EH (cell line): Measurements from ENCODE around the gene PRKG1.
A peak's percentile ranks its signal among the peaks of the same experiment; 100 is the strongest.
"Not testable (repeated sequence)": the region's sequence is repeated elsewhere in the genome, so short reads cannot be mapped to it uniquely, and the experiment has no call there.

Experiments
- DNase-seq: peaks from one replicate; pipeline ENCODE4 v3.0.0-alpha.2; 2015; ENCODE audit warnings: low read depth

Gene PRKG1

DNA sequence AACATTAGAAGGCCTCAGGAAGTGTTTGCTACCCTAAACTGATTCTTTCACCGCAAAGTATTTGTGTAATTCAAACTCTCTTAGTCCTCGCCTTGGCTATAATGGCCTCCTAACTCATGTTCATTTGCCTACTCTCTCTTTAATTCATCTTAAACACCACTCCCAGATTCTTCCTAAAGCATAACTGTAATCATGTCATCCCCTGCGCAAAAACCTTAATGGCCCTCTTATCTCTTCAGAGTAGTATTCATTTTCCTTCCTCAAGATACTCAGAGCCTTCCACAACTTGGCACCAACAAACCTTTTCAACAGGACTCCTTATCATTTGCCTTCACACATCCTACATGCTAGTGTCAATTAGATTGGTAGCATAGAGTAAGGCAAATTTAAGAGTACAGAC lies 582.2 kb downstream of the PRKG1 start:
- no peak for DNase-seq

DNA sequence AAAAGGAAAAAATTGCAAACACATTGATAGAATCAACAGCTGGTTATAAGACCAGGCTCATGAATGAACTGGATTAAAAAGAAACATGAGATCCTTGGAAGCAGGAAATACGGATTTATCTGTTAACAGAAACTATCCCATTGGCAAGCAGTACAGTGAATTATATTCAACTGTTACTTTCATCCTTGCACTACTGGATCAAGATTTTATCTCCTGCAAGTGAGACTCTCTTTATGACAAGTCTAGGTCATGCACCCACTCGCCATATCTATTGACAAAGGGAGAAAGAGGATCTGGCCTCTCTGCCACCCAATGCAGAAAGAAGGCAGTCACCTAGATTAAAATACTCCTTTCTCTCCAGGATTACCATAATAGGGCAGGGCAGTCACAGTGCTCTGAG lies 583.7 kb downstream of the PRKG1 start:
- no peak for DNase-seq

DNA sequence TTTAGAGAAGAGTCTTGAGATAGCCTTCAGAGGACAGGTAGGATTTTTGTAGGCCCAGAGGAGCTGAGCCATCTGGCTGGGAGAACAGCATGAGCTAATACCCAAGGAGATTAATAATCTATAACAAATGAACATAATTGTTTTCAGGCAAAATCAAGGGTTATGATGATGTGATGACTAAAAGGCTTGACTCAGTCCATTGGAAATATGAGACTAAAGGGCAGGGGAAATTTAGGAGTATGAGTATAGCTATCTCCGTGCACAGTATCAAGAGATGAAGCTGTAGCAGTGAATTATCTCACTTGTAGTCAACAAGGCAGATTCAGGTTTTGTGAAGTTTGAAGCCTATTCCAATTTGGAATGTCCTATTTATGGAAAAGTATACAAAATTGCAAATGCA lies 585.1 kb downstream of the PRKG1 start:
- DNase-seq = no peak

DNA sequence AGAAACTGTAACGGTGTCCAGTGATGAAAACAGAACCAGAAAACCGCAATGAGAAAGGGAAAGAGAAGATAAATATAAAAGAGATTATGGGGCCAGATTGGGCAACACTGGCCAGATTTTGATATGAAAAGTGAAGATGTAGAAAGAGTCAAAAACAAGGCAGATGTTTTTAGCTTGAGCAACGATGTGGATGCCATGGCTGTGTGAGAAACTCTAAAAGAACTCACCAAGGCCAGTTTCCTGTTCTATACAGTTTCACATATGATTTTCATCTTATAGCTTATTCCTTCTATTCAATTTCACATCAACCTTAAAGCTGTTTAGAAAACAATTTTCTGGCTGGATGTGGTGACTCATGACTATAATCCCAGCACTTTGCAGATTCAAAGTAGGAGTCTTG lies 588.8 kb downstream of the PRKG1 start:
- DNase-seq = no peak

DNA sequence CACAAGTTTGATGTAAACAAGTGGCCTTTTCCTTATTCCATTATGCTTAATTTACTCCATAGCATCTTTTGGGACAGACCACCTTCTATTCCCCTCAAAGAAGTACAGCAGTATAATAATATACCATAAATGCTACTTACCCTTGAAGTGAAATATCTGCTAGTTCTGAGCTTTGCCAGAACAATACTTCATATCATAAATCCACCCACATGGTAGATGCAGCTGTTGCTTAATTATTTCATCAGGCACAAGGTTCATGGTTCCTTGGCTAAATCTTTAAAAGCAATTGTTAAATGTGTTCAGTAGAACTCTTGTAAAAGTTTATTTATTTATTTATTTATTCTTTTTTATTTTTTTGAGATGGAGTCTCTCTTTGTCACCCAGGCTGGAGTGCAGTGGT lies 592.2 kb downstream of the PRKG1 start:
- DNase-seq = no peak

DNA sequence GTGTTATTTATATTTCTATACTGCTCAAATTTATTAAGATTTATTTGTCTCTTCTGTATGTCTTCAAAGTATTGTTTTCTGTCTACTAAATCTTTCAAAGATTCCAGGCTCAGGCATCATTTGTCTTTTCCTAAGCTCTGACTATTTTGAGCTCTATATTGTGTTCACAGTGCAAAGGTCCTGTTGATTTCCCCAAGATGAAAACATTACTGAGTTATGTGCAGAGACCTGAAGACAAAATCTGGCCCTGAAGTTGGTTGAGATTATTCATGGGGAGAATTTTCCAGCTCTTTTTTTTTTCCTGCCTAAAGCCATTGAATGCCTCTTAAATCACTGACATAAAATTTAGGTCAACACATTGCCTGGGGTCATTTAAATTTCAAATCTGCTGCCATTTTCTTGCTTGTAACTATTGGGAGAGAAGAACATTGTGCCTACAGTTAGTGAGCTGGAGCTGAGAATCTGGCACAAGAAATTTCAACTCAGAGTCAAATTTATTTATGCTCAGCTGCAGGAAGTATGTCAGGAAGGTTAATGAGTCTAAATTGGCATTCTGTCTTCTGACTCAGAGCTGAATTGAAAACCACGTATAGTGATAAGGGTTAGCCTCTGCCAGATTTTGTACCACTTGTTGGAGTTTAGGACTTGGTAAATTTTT lies 593.5 kb downstream of the PRKG1 start:
- DNase-seq = peak; percentile 50

DNA sequence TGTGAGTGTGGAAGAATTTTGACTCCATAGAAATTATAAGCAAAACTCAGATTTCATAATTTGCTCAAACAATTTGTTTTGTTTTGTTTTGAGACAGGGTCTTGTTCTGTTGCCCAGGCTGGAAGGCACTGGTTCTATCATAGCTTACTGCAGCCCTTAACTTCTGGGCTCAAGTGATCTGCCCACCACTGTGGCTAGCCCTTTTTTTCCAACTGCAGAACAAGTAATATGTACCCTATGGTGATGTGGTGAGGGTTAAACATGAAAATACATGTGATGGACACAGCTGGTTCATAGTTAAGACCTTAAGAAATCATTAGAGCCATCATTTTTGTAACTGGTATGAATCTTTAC lies 594.0 kb downstream of the PRKG1 start:
- no peak for DNase-seq

DNA sequence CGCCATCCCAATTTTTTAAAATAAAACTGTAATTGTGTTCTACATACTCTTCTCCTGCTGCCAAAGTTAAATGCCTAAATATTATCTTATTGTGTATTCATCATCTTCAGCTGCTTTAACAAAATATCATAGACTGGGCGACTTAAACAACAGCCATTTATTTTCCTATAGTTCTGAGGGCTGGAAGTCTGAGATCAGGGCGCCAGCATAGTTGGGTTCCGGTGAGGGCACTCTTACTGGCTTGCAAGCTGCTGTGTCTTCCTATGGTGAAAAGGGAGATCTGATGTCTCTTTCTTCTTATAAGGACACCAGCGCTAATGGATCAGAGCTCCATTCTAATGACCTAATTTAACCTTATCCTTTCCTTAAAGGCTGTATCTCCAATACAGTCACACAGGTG lies 594.8 kb downstream of the PRKG1 start:
- no peak for DNase-seq

DNA sequence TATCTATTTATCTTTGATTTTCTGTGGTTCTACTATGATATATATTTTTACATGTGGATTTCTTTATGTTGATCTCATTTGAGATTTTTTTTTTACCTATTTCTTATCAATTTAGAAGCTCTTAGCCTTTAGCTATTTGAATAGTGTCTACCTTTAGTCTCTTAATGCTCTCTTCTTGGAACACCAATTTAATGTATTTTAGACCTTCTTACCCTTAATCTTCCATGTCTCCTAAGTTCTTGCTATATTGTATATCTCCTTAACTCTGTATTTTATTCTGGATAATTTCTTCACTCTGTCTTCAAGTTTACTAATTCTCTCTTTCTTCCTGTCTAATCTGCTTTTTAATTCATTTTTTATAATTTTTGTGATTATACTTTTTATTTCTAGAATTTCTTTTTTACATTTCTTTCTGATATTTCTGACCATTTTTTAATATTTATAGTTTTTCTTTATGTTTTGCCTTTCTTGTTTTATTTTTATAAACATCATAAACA lies 597.8 kb downstream of the PRKG1 start:
- DNase-seq = no peak

DNA sequence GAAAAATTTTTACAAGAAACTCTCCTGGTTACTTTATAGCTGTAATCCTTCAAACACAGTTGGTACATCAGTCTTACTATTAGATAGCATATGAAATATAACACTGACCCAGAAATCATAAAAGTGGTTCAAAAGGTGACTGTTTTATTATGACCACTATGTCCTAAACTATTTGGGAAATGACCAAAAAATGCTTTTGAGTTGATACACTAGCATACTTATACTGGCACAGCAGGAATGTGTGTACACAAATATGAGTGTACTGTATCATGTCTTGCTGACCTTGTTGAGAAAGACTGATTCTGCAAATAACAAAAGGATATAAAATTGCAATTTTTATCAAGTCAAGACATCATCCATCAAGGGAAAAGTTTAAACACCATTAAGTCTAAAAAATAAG lies 600.8 kb downstream of the PRKG1 start:
- peak; percentile 30 for DNase-seq

DNA sequence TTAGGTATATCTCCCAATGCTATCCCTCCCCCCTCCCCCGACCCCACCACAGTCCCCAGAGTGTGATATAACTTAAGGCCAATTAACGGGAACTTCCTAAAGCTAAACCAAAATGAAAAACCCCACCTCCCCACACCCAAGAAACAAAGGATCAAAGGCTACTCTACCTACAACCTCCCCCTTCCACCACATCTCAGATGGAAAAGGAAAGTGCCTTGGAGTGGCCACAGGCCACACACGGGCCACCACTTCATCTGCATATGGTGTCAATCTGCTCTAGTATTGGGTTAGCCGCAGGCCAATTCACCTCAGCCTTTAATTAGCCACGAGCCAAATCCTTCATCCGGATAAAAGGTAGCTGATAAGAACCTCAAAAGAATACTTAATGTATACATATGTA lies 605.6 kb downstream of the PRKG1 start:
- no peak for DNase-seq

DNA sequence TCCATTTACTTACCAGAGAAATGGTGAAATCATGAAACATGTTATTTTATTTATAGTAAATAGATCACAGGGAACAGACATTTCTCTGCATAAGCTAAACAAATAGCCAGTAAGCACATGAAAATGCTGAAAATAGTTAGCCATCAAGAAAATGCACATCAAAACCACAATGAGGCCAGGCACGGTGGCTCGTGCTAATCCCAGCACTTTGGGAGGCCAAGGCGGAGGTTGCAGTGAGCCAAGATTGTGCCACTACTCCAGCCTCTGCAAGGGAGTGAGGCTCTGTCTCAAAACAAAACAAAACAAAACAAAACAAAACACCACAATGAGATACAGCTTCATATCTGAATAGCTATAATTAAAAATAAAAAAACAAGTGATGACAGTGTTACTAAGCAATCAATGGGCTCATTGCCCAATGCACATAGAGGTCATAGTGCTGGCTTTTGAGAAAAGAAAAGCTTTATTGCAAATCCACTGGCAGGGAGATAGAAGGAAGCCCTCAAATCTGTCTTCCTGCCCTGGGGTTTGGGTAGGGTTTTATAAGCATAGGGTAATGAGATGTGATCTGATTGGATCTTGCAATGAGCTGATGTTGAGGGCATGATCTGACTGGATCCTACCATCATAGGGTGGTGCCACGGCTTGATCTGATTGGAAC lies 608.9 kb downstream of the PRKG1 start:
- peak; percentile 49 for DNase-seq

DNA sequence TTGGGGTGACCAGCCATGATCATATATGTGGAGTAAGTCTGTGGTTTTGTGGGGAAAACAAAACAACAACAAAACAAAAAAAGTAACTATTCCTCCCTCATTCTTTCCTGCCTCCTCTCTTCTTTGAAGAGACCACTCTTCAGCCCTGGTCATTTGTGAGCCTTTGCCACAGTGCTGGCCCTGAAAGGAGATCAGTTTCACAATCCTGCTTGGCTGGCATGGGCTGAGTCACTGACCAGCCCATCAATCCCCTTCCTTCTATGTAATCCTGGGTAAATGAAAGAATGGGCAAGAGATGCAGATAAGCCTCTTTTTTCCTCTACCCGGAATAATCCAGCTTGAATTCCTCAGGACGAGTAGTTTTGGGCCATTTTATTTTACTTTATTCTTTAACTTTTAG lies 611.5 kb downstream of the PRKG1 start:
- peak; percentile 8 for DNase-seq

DNA sequence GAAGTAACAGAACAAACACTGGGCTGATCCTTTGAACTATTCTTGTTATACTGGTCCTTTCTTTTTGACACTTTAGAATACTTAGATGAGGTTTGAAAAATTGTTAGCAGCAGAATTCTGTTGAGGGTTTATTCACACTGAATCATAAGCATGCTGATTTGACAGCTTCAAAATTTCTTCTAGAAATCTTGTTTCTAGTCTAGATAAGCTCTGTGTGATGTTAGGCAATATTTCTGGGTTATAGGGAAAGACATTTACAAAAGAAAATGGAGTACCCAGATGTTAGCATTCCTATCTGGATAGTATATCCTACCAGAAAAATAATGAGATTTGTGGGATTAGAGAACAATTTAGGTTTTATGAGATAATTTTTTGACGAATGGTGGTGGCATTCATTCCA lies 613.0 kb downstream of the PRKG1 start:
- DNase-seq = no peak

DNA sequence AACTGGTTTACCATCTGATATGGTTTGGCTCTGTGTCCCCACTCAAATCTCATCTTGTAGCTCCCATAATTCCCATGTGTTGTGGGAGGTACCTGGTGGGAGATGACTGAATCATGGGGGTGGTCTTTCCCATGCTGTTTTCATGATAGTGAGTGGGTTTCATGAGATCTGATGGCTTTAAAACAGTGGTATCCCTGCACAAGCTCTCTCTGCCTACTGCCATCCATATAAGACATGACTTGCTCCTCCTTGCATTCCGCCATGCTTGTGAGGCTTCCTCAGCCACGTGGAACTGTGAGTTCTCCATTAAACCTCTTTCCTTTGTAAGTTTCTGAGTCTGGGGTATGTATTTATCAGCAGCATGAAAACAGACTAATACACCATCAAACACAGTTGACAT lies 614.5 kb downstream of the PRKG1 start:
- DNase-seq = not testable (repeated sequence)

DNA sequence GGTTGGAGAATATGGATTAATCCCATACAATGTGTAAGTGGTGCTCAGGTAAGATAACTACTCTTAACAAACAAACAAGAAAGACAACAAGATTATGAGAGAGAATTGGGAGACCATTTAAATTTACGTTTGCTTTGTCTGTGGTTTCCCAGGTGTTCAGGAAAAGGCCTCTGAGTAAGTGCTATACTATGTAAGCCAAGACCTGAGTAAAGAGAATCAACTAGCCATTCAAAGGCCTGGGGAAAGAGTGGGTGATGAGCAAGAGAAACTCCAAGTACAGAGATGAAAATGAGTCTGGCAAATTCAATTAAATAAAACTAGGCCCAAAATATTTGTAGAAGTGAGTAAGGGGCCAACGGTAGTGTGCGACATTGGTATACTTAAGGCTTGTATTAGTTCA lies 615.2 kb downstream of the PRKG1 start:
- no peak for DNase-seq

DNA sequence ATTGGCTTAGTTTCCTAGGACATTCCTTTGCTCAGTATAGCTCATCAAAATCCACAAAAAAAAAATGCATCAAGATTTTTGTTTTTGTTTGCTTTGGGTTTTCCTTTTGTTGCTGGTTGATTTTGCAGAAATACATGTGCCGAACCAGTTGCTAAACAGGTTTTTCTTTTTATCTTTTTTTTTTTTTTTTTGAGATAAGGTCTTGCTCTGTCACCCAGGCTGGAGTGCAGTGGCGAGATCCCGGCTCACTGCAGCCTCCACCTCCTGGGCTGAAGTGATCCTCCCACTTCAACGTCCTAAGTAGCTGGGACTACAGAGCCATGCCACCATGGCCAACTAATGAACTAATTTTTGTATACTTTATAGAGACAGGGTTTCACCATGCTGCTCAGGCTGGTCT lies 616.8 kb downstream of the PRKG1 start:
- DNase-seq = no peak

DNA sequence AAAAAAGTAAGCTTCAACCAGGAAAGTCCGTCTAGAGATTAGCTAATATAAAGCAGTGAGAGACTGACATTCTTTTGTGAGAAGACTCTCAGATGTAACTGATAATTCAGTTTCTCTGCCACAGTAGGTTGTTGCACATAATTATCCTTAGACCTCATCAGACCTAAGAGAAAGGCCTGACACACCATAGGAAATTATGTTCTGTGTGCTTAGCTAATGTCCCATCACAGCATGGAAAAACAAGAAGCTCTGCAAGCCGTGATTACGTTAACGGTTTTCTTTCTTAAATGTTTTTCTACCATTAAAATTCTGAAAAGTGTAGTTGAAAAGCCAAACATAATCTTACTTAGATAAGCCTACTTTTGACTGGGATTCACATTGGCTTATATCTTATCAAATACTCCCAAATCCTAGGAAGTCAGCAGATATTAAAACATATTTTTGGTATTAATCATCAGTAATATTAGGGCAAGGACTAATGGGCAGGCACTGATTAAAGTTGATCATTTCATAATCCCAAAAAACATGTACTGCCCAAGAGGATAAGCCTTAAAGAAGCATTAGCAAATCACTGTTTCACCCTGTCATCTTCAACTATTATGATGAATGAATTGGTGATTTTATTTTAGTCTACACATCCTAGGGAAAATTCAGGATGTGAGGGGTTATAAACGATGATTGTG lies 619.9 kb downstream of the PRKG1 start:
- no peak for DNase-seq

DNA sequence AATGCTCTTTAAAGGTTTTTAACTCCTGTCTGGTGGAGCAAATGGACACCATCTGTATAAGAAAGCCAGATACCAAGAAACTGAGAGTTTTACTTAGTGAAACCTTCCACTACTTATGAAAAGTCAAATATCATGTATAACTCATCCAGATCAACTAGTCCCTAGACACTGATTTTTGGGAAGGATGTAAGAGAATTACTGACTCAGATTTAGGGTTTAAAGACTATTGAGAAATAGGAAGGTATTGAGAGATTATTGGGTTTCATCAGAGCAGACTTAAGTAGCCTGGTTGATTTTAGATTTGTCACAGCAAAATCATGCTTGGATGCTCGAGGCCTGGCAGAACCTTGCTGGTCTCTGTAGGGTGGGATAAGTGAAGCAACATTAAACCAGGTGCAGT lies 622.0 kb downstream of the PRKG1 start:
- no peak for DNase-seq

DNA sequence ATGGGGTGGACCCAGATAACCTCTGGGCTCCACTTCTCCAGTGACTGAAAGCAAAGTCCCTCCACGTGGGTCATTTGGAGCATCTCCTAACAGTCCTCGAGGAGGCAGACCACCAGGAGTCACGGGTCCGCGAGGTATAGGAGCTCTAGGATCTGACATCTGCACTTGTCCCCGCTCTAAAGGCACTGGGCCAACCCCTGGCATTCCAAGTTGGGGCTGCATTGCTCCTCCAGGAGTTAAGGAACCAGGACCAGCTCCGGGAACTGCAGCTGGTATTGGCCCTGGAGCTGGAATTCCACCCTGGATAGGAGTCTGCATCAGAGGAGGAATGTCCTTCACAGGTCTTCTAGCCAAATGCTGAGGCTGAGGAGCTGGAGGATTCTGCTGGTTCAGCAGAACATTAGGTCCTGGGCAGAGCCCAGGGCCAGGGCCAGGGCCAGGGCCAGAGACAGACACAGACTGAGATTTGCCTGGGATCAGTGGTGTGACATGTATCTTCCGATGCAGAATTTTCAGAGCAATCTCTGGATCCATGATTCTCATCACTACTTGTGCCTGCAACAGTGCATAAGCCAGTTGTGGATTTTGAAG lies 624.3 kb downstream of the PRKG1 start:
- DNase-seq = no peak

DNA sequence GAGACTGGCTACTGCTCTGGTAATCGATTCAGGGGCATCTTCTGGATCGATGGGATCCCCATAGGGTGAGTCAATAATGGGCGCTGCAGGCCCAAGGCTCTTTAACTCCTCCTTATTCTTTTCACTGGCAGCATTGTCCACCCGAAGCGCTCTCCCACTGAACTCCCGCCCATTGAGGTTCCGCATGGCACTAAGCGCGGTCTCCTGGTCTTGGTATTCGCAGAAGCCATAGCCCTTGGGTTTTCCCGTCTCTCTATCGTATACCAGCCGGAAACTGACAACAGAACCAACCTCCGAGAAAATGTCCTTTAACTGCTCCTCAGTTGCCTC lies 624.8 kb downstream of the PRKG1 start:
- DNase-seq = no peak

DNA sequence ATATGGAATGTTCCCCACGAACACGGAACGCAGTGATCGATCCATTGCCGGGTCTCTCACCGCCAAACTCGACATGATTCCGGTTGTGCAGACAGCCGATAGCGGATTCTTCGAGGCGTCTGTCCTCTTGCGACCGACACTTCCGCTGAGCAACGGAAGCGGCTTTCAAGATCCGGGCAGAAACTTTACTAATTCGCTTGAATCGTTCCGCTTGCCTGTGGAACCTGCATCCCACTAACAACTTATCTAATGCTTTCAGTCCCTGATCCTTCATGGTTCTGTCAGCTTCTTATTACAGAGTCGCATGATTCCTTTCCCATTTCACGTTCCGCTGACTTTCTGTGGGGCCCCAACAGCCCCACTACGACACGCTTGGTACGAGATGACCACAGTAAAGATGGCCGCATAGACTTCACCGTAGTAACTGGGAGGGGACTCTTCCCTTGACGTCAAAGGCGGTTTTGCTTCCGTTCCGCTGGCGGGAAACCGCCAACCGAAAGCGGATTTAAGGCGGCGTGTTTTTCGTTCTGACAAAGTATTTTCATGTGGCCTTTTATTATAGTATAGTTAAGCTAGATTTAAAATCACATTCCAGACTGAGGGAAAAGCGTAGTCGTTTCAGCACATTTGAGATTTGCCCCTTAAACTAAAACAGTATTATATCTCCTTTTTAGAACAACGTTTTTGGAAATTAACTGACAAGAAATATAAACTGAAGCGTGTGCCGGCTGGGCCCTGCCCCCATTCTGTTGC lies 625.4 kb downstream of the PRKG1 start, which contains the start of gene CSTF2T:
Gene CSTF2T (minus strand): TSS at position 121 of the 753 bp plus-strand sequence. CDS start 46 bp downstream, at position 75.
- DNase-seq = peak; percentile 92
